Lower lobe of right lung (tissue), 2 donors: ENCODE data around the gene TMEM186. TPM values are rescaled to one million over a fixed set of nuclear protein-coding genes. Genes with fewer than 3 reads are reported as not detected.

Source experiments
- ATAC-seq, 2 donors: fragments of 200-7000 bp; cut with Tn5 transposase; one replicate each; pipeline ENCODE4 v1.9.1; 2020 to 2022; ENCODE audit warnings: mild to moderate bottlenecking in 2 of 2, moderate library complexity in 2 of 2
- DNase-seq: peaks from one replicate; pipeline ENCODE4 v3.0.0-alpha.2; 2020
- H3K27ac ChIP-seq: fragments of 200-600 bp; one replicate; pipeline ENCODE4 v1.8.0; 2022
- H3K27me3 ChIP-seq: fragments of 200-600 bp; one replicate; pipeline ENCODE4 v1.8.0; 2022; ENCODE audit warnings: low read depth
- H3K36me3 ChIP-seq: fragments of 200-600 bp; one replicate; pipeline ENCODE4 v1.8.0; 2022; ENCODE audit warnings: mild to moderate bottlenecking
- H3K4me1 ChIP-seq: fragments of 200-600 bp; one replicate; pipeline ENCODE4 v1.8.0; 2022
- H3K4me3 ChIP-seq: fragments of 200-600 bp; one replicate; pipeline ENCODE4 v1.8.0; 2022; ENCODE audit warnings: mild to moderate bottlenecking
- H3K9me3 ChIP-seq: fragments of 200-600 bp; one replicate; pipeline ENCODE4 v1.8.0; 2022
- intact Hi-C: fragments of 100-400 bp; cut with DNase I; formaldehyde crosslinking; loops from one replicate; pipeline ENCODE4 v1.11.0; 2022
- total RNA-seq: library from RNA; stranded (reverse); fragmentation: NEBNext Ultra II Directional; extraction: Animal tissue kit (Norgen Biotek cat#: 25700); gene quantifications from one replicate; pipeline ENCODE4 v1.2.1, GENCODE V29; 2021
- TF ChIP-seq, protein P1 (sequence below): fragments of 200-600 bp; IDR thresholded peaks from one replicate; pipeline ENCODE4 v1.8.0; 2022; ENCODE audit warnings: antibody characterized with exemption, mild to moderate bottlenecking
- donor health status: DM: no; HTN: yes; CAD: no; lungs with severe emphysema.

TMEM186 gene
- total RNA-seq, 1 donor from 2014 or later, result 8.6 TPM

DNA sequence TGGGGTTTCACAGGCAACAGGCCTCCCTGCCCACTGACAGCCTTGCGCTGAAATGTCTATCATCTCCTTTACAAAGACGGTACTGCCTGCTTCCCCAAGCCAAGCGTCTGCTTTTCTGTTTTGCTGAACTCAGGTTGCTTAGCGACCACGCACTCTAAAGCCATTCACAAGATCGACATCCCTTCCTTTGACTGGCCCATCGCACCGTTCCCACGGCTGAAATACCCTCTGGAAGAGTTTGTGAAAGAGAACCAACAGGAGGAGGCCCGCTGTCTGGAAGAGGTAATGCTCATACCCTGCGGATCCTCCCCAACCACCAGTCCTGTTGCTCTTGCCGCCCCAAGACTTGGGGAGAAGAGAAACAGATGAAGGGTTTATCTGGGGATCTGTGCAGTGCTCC, 28.7 kb downstream of the TMEM186 start:
- intact Hi-C loops, result no loop called here
- Histone ChIP-seq H3K9me3 (no peaks in the 10 kb centered on the region), H3K4me3 (no peak overlapping the region), H3K4me1 (no peaks in the 10 kb centered on the region), H3K36me3 (peaks cover 29% of the 10 kb centered on the region), H3K27ac (no peak overlapping the region), H3K27me3 (no peaks in the 10 kb centered on the region)
- TF ChIP-seq, protein P1, sequence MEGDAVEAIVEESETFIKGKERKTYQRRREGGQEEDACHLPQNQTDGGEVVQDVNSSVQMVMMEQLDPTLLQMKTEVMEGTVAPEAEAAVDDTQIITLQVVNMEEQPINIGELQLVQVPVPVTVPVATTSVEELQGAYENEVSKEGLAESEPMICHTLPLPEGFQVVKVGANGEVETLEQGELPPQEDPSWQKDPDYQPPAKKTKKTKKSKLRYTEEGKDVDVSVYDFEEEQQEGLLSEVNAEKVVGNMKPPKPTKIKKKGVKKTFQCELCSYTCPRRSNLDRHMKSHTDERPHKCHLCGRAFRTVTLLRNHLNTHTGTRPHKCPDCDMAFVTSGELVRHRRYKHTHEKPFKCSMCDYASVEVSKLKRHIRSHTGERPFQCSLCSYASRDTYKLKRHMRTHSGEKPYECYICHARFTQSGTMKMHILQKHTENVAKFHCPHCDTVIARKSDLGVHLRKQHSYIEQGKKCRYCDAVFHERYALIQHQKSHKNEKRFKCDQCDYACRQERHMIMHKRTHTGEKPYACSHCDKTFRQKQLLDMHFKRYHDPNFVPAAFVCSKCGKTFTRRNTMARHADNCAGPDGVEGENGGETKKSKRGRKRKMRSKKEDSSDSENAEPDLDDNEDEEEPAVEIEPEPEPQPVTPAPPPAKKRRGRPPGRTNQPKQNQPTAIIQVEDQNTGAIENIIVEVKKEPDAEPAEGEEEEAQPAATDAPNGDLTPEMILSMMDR, result no peak
- no peak for DNase-seq
- ATAC-seq, result no peak

DNA sequence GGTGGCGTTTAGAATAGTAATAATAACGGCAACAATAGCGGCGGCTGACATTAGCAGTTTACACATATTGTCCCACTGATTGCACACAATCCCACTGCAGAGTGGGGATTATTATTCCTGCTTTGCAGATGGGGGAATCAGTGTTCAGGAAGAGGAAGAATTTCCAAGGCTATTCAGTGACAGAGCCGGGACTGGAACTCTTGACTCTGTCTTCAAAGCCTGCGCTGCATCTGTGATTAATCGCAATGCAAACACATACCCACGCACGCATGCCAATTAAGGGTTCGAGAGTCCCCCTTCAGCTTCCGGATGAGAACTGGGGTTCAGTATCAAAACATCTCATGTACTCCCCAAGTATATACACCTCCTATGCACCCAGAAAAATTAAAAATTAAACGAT, 29.2 kb downstream of the TMEM186 start:
- TF ChIP-seq, protein P1, result no peak
- no peak overlapping the region for H3K4me3 ChIP-seq
- H3K4me1 ChIP-seq, result no peaks in the 10 kb centered on the region
- ATAC-seq (no peak), DNase-seq (no peak)
- H3K27me3 ChIP-seq, result no peaks in the 10 kb centered on the region
- no peaks in the 10 kb centered on the region for H3K9me3 ChIP-seq
- peaks cover 29% of the 10 kb centered on the region for H3K36me3 ChIP-seq
- no peak overlapping the region for H3K27ac ChIP-seq
- intact Hi-C loops, result no loop called here

DNA sequence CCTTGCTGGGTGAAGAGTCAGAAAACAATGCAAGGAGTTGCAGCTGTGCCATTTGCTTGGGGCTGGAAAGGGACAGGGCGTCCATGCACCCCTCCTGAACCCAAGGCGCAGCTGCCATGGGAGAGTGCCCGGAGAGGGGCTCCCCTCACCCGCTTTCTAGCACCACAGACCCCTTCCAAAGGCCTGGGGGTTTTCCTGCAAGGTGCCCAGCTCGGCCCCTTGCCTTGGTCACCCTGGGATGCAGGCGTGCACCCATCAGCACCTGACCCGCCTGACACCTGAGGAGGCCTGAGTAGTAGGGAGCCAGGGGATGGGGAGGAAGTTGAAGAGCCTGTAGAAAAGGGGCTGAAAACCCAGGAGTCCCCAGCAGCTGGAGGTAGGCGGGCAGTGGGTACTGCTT, 30.3 kb downstream of the TMEM186 start:
- no peak overlapping the region for H3K27ac ChIP-seq
- peak in 1 of 2 donors; percentile 30 for ATAC-seq
- no peak overlapping the region for H3K4me3 ChIP-seq
- intact Hi-C loops, result no loop called here
- no peak for DNase-seq
- H3K27me3 ChIP-seq, result no peaks in the 10 kb centered on the region
- TF ChIP-seq, protein P1, result no peak
- no peaks in the 10 kb centered on the region for H3K4me1 ChIP-seq
- H3K9me3 ChIP-seq, result no peaks in the 10 kb centered on the region
- peaks cover 25% of the 10 kb centered on the region for H3K36me3 ChIP-seq

DNA sequence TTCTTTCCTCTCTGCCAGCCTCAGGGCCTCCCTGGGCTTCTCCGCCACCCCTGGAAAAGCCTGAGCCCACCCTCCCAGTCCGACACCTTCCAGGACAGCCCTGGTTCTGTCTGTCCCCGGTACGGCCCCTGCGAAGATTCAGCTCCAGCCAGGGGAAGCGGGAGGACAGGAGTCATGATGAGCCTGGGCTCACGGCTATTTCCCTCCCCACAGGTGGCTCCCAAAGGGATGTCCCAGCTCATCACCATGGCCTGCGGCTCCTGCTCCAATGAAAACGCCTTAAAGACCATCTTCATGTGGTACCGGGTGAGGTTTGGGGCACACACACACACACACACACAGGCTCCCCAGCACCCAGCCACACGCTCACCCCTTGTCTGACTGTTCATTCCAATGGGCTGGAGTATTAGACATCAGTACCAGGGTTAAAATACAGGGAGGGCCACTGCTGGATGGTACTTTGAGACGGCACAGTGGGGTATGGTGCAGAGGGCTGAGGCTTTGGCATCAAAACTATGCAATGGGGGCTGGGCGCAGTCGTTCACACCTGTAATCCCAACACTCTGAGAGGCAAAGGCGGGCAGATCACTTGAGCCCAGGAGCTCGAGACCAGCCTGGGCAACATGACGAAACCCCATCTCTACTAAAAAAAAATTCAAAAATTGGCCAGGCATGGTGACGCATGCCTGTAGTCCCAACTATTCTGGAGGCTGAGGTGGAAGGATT, 32.8 kb downstream of the TMEM186 start:
- H3K4me1 ChIP-seq, result no peaks in the 10 kb centered on the region
- TF ChIP-seq, protein P1, result no peak
- H3K4me3 ChIP-seq, result no peak overlapping the region
- H3K36me3 ChIP-seq, result peaks cover 25% of the 10 kb centered on the region
- no peak overlapping the region for H3K27ac ChIP-seq
- DNase-seq (no peak), ATAC-seq (no peak)
- intact Hi-C loops, result no loop called here
- H3K9me3 ChIP-seq, result no peaks in the 10 kb centered on the region
- H3K27me3 ChIP-seq, result no peaks in the 10 kb centered on the region

DNA sequence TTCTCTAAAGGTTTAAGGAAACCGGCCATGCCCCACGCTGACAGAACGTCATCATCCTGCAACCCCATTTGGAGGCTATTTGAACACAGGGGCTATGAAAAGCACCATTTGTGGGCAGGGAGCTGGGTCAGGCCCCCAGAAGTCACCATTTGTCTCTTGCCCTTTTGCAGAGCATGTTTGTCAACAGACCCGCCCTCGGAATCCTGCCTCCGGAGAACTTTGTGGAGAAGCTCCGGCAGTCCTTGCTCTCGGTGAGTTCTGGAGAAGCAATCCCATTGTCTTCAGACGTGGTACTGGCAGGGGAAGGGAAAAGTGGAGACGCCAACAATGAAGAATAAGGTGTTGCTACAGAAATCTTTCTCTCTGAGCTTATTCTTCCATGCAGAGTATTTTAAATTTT, 33.5 kb downstream of the TMEM186 start:
- Histone ChIP-seq H3K27ac (no peak overlapping the region), H3K27me3 (no peaks in the 10 kb centered on the region), H3K4me1 (no peaks in the 10 kb centered on the region), H3K36me3 (peaks cover 23% of the 10 kb centered on the region), H3K9me3 (no peaks in the 10 kb centered on the region), H3K4me3 (no peak overlapping the region)
- TF ChIP-seq, protein P1, result no peak
- intact Hi-C loops, result no loop called here
- DNase-seq (no peak), ATAC-seq (no peak)
